ENCODE data around the gene SPSB3. TPM values are rescaled to one million over a fixed set of nuclear protein-coding genes. Genes with fewer than 3 reads are reported as not detected.

The SPSB3 gene
- total and polyA plus RNA-seq, 4 donors = 27.7 to 60.5 (median 37.8) TPM

DNA sequence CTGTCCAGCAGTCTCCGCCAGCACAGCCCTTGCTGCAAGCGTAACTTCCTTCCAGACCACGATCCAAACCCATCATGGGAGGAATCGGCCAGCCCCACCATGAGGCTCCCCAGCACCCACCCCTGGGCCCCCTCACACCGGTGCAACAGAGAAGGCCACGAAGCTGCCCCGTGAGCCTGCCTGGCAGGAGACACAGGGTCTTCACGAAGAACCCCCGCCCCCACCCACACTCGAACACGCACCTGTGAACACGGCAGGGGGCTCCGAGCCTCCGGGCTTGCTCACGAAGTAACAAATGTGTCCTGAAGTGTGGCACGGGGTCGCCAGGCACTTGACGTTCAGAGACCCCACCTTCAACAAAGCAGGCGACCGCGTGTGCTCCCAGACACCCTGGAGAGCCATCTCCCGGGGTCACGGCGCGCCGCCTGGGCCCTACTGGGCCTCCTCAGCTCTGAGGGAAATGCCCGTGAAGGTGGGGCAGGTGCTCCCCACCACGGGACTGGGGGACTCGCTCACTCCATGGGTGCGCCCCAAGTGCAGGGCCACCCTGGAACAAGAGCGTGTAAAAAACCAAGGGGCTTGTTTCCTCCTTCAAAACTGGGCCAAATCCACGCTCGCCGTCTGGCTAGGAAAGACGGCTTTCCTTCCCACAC is 36.6 kb upstream of the SPSB3 start:
- DNase-seq (ENCODE audit: low spot score) = peak; percentile 35
- H3K9ac ChIP-seq (ENCODE audit: low read depth in 1 of 2, low read length in 2 of 2) = no peak overlapping the region
- no peak overlapping the region for H3K27ac ChIP-seq (ENCODE audit: low read depth in 1 of 2, low read length in 2 of 2)
- H3K4me3 ChIP-seq (ENCODE audit: low read depth in 1 of 3, low read length in 3 of 3) = no peak overlapping the region
- peaks cover 8 to 82% (median 71%) of the 10 kb centered on the region in 4 donors for H3K4me1 ChIP-seq (ENCODE audit: control insufficient read depth in 4 of 4, insufficient read depth in 4 of 4, low read length in 3 of 4)
- 96% methylated on average over 35 of the region's 35 CpGs for WGBS
- no peaks in the 10 kb centered on the region for H3K27me3 ChIP-seq (ENCODE audit: control insufficient read depth in 4 of 4, insufficient read depth in 4 of 4, low read length in 3 of 4)
- TF ChIP-seq, protein P1, sequence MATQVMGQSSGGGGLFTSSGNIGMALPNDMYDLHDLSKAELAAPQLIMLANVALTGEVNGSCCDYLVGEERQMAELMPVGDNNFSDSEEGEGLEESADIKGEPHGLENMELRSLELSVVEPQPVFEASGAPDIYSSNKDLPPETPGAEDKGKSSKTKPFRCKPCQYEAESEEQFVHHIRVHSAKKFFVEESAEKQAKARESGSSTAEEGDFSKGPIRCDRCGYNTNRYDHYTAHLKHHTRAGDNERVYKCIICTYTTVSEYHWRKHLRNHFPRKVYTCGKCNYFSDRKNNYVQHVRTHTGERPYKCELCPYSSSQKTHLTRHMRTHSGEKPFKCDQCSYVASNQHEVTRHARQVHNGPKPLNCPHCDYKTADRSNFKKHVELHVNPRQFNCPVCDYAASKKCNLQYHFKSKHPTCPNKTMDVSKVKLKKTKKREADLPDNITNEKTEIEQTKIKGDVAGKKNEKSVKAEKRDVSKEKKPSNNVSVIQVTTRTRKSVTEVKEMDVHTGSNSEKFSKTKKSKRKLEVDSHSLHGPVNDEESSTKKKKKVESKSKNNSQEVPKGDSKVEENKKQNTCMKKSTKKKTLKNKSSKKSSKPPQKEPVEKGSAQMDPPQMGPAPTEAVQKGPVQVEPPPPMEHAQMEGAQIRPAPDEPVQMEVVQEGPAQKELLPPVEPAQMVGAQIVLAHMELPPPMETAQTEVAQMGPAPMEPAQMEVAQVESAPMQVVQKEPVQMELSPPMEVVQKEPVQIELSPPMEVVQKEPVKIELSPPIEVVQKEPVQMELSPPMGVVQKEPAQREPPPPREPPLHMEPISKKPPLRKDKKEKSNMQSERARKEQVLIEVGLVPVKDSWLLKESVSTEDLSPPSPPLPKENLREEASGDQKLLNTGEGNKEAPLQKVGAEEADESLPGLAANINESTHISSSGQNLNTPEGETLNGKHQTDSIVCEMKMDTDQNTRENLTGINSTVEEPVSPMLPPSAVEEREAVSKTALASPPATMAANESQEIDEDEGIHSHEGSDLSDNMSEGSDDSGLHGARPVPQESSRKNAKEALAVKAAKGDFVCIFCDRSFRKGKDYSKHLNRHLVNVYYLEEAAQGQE (IDR thresholded peaks at IDR 0.05) = no peak
- TF ChIP-seq RAD21 (IDR thresholded peaks at IDR 0.05) = no peak
- no peaks in the 10 kb centered on the region for H3K9me3 ChIP-seq (ENCODE audit: control insufficient read depth in 4 of 4, low read length in 3 of 4)
- H3K36me3 ChIP-seq (ENCODE audit: control insufficient read depth in 4 of 4, insufficient read depth in 3 of 4, low read depth in 1 of 4, low read length in 3 of 4) = peaks cover 12 to 29% (median 28%) of the 10 kb centered on the region in 4 donors

DNA sequence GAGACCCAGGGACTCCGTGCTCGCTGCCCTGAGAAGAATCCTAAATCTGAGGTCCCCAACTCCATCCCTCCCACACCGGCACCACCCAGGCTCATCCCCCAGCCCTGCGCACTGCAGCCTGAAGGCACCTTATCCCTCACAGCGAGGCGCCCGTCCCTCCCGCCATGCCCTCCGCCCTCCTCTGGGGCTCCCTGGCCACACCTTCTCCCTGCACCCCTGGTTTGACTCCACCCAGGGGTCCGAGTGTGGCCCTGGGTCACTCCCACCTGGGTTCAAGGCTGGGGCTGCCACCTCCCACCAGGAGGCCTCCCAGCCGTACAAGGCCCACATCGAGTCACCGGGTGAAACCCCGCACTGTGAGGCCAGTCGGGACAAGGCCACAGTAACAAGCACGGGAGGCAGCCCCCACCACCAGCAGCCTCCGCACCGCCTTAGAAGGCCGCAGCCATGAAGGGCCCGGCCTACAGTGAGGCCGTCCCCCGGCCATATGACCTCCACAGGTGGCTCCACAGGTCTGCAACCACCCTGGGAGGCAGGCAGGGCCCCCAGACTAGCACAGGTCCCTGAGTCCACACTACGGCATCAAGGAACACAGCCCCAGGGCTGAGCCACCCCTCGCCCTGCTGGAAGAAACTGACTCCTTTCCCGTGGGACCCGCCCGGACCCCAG is 36.0 kb upstream of the SPSB3 start:
- DNase-seq (ENCODE audit: low spot score) = peak; percentile 41
- Histone ChIP-seq H3K9me3 (ENCODE audit: control insufficient read depth in 4 of 4, low read length in 3 of 4) (no peaks in the 10 kb centered on the region), H3K27me3 (ENCODE audit: control insufficient read depth in 4 of 4, insufficient read depth in 4 of 4, low read length in 3 of 4) (no peaks in the 10 kb centered on the region), H3K4me3 (ENCODE audit: low read depth in 1 of 3, low read length in 3 of 3) (no peak overlapping the region), H3K9ac (ENCODE audit: low read depth in 1 of 2, low read length in 2 of 2) (no peak overlapping the region), H3K4me1 (ENCODE audit: control insufficient read depth in 4 of 4, insufficient read depth in 4 of 4, low read length in 3 of 4) (peaks cover 8 to 80% (median 73%) of the 10 kb centered on the region in 4 donors), H3K27ac (ENCODE audit: low read depth in 1 of 2, low read length in 2 of 2) (peak overlapping the region; percentile 81 to 85), H3K36me3 (ENCODE audit: control insufficient read depth in 4 of 4, insufficient read depth in 3 of 4, low read depth in 1 of 4, low read length in 3 of 4) (peaks cover 12 to 34% (median 30%) of the 10 kb centered on the region in 4 donors)
- WGBS = 89% methylated on average over 27 of the region's 27 CpGs
- TF ChIP-seq FOXA2 (IDR thresholded peaks at IDR 0.05) (no peak), YY1 (IDR thresholded peaks at IDR 0.05) (no peak), EGR1 (IDR thresholded peaks at IDR 0.05; ENCODE audit: low read depth in 2 of 2) (no peak), JUND (IDR thresholded peaks at IDR 0.05) (no peak), TAF1 (conservative IDR thresholded peaks at IDR 0.05) (no peak), HNF4G (IDR thresholded peaks at IDR 0.05) (no peak)
- TF ChIP-seq, protein P2, sequence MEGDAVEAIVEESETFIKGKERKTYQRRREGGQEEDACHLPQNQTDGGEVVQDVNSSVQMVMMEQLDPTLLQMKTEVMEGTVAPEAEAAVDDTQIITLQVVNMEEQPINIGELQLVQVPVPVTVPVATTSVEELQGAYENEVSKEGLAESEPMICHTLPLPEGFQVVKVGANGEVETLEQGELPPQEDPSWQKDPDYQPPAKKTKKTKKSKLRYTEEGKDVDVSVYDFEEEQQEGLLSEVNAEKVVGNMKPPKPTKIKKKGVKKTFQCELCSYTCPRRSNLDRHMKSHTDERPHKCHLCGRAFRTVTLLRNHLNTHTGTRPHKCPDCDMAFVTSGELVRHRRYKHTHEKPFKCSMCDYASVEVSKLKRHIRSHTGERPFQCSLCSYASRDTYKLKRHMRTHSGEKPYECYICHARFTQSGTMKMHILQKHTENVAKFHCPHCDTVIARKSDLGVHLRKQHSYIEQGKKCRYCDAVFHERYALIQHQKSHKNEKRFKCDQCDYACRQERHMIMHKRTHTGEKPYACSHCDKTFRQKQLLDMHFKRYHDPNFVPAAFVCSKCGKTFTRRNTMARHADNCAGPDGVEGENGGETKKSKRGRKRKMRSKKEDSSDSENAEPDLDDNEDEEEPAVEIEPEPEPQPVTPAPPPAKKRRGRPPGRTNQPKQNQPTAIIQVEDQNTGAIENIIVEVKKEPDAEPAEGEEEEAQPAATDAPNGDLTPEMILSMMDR (IDR thresholded peaks at IDR 0.05; ENCODE audit: low read depth, low read length, missing input control) = no peak

DNA sequence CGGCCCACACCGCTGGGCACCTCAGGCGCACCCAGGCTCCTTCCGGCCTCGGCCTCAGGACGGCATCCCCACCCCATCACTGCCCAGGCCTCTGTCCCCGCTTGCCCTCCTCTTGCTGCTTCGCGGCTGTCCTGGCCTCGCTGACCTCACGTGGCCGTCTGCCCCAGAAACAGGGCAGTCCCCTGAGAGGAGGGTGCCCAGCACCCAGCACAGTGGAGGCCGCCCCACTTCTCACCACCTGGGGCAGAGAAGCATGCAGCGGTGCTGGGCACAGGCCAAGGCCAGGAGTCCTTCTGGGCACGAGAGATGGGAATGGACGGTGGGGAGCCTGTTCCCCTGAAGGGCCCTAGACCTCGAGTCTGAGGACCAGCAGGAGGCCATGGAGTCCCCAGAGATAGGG is 35.3 kb upstream of the SPSB3 start:
- WGBS = 55% methylated on average over 17 of the region's 17 CpGs
- H3K27me3 ChIP-seq (ENCODE audit: control insufficient read depth in 4 of 4, insufficient read depth in 4 of 4, low read length in 3 of 4) = no peaks in the 10 kb centered on the region
- no peaks in the 10 kb centered on the region for H3K9me3 ChIP-seq (ENCODE audit: control insufficient read depth in 4 of 4, low read length in 3 of 4)
- no peak for DNase-seq (ENCODE audit: low spot score)
- TF ChIP-seq, protein P2 (IDR thresholded peaks at IDR 0.05; ENCODE audit: low read depth, low read length, missing input control) = no peak
- TF ChIP-seq JUND (IDR thresholded peaks at IDR 0.05) (no peak), HNF4A (conservative IDR thresholded peaks at IDR 0.05) (peak in 1 of 2 donors; percentile 7), RAD21 (IDR thresholded peaks at IDR 0.05) (no peak), RXRA (IDR thresholded peaks at IDR 0.05) (peak in 1 of 2 donors; percentile 42)
- H3K36me3 ChIP-seq (ENCODE audit: control insufficient read depth in 4 of 4, insufficient read depth in 3 of 4, low read depth in 1 of 4, low read length in 3 of 4) = peaks cover 10 to 34% (median 30%) of the 10 kb centered on the region in 4 donors
- no peak overlapping the region for H3K9ac ChIP-seq (ENCODE audit: low read depth in 1 of 2, low read length in 2 of 2)
- H3K27ac ChIP-seq (ENCODE audit: low read depth in 1 of 2, low read length in 2 of 2) = peak overlapping the region; percentile 81 to 85
- H3K4me1 ChIP-seq (ENCODE audit: control insufficient read depth in 4 of 4, insufficient read depth in 4 of 4, low read length in 3 of 4) = peaks cover 8 to 82% (median 74%) of the 10 kb centered on the region in 4 donors
- no peak overlapping the region for H3K4me3 ChIP-seq (ENCODE audit: low read depth in 1 of 3, low read length in 3 of 3)

All from liver (tissue), 9 donors.